Loucy (cell line): ENCODE data around the gene NCOA6.

ENCODE experiments used
- H2AFZ ChIP-seq: fragments of 200-600 bp; sonication (generic); 2 replicates; pipeline ENCODE4 v1.6.0; 2016; ENCODE audit warnings: antibody characterized with exemption, mild to moderate bottlenecking, low read length, moderate library complexity
- H3F3A ChIP-seq: fragments of 200-600 bp; 2 replicates; pipeline ENCODE4 v1.6.0; 2016; ENCODE audit warnings: antibody characterized with exemption, low read depth, mild to moderate bottlenecking
- H3K27me3 ChIP-seq: fragments of 200-600 bp; sonication (generic); 2 replicates; pipeline ENCODE4 v1.6.1; 2014; ENCODE audit warnings: low read length, mild to moderate bottlenecking; ENCODE audit not compliant: insufficient read depth, poor library complexity, severe bottlenecking
- H3K36me3 ChIP-seq: fragments of 200-600 bp; sonication (generic); 2 replicates; pipeline ENCODE4 v1.6.1; 2016; ENCODE audit warnings: low read length; ENCODE audit not compliant: insufficient read depth
- H3K4me1 ChIP-seq: fragments of 200-600 bp; sonication (generic); 2 replicates; pipeline ENCODE4 v1.5.1; 2014; ENCODE audit warnings: low read length, mild to moderate bottlenecking; ENCODE audit not compliant: insufficient read depth, poor library complexity, severe bottlenecking
- H3K4me2 ChIP-seq: fragments of 200-600 bp; sonication (generic); 2 replicates; pipeline ENCODE4 v1.6.0; 2014; ENCODE audit warnings: antibody characterized with exemption, low read length, low read depth, mild to moderate bottlenecking; ENCODE audit not compliant: poor library complexity, severe bottlenecking
- H3K4me3 ChIP-seq: fragments of 200-600 bp; sonication (generic); 2 replicates; pipeline ENCODE4 v1.5.1; 2014; ENCODE audit warnings: low read length, mild to moderate bottlenecking, mixed read lengths; ENCODE audit not compliant: poor library complexity, severe bottlenecking
- H3K79me2 ChIP-seq: fragments of 200-600 bp; sonication (generic); 2 replicates; pipeline ENCODE4 v1.6.1; 2014; ENCODE audit warnings: low read length; ENCODE audit not compliant: insufficient read depth
- H3K9ac ChIP-seq: fragments of 200-600 bp; sonication (generic); 2 replicates; pipeline ENCODE4 v1.6.0; 2014; ENCODE audit warnings: mild to moderate bottlenecking, low read depth, low read length, moderate library complexity; ENCODE audit not compliant: poor library complexity, severe bottlenecking
- H3K9me2 ChIP-seq: fragments of 200-600 bp; sonication (generic); replicated peaks from 2 replicates; pipeline ENCODE4 v1.6.1; 2016; ENCODE audit warnings: low read depth, low read length, mixed read lengths
- H3K9me3 ChIP-seq: fragments of 200-600 bp; sonication (generic); 2 replicates; pipeline ENCODE4 v1.6.1; 2014; ENCODE audit warnings: mild to moderate bottlenecking, antibody characterized with exemption, low read length, low read depth; ENCODE audit not compliant: insufficient read depth
- H4K20me1 ChIP-seq: fragments of 200-600 bp; sonication (generic); 2 replicates; pipeline ENCODE4 v1.6.0; 2014; ENCODE audit warnings: antibody characterized with exemption, low read length, mild to moderate bottlenecking; ENCODE audit not compliant: insufficient read depth, poor library complexity, severe bottlenecking
- CTCF ChIP-seq: fragments of 200-600 bp; sonication (generic); conservative IDR thresholded peaks from 2 replicates; pipeline ENCODE4 v1.5.1; 2014; ENCODE audit warnings: mild to moderate bottlenecking, antibody characterized with exemption, low read length
- EZH2phosphoT487 ChIP-seq: fragments of 200-600 bp; IDR thresholded peaks from 2 replicates; pipeline ENCODE4 v1.6.1; 2018; ENCODE audit warnings: antibody characterized with exemption, mild to moderate bottlenecking, moderate library complexity, borderline replicate concordance

Gene NCOA6

GRCh38 chr20:34708621-34709043, 116.8 kb downstream of the NCOA6 start:
- Histone ChIP-seq H3K79me2 (no peaks in the 10 kb centered on the region), H3K9ac (peak overlapping the region; percentile 81), H3K9me3 (no peaks in the 10 kb centered on the region)

GRCh38 chr20:34706912-34707784, 118.3 kb downstream of the NCOA6 start:
- H2AFZ ChIP-seq: no peak overlapping the region
- no peak overlapping the region for H3K4me3 ChIP-seq
- H4K20me1 ChIP-seq: no peaks in the 10 kb centered on the region
- TF ChIP-seq EZH2phosphoT487 (no peak), CTCF (no peak)
- peaks cover 46% of the 10 kb centered on the region for H3K4me1 ChIP-seq
- H3K9ac ChIP-seq: no peak overlapping the region
- no peaks in the 10 kb centered on the region for H3F3A ChIP-seq
- H3K36me3 ChIP-seq: no peaks in the 10 kb centered on the region
- no peaks in the 10 kb centered on the region for H3K27me3 ChIP-seq
- no peaks in the 10 kb centered on the region for H3K79me2 ChIP-seq
- no peaks in the 10 kb centered on the region for H3K9me2 ChIP-seq
- no peaks in the 10 kb centered on the region for H3K9me3 ChIP-seq
- no peak overlapping the region for H3K4me2 ChIP-seq

More at GRCh38 chr20:34708621-34709043, 116.8 kb downstream of the NCOA6 start:
- Histone ChIP-seq H3K36me3 (no peaks in the 10 kb centered on the region), H3K4me1 (peaks cover 41% of the 10 kb centered on the region), H2AFZ (peak overlapping the region; percentile 100), H3F3A (no peaks in the 10 kb centered on the region), H3K27me3 (no peaks in the 10 kb centered on the region), H3K4me2 (peak overlapping the region; percentile 91), H3K9me2 (no peaks in the 10 kb centered on the region), H4K20me1 (no peaks in the 10 kb centered on the region), H3K4me3 (peak overlapping the region; percentile 96)
- TF ChIP-seq CTCF: peak; percentile 71
- TF ChIP-seq EZH2phosphoT487: no peak

GRCh38 chr20:34706302-34706875, 119.1 kb downstream of the NCOA6 start:
- no peak overlapping the region for H3K4me3 ChIP-seq
- peaks cover 46% of the 10 kb centered on the region for H3K4me1 ChIP-seq
- no peak for TF ChIP-seq EZH2phosphoT487
- TF ChIP-seq CTCF: no peak
- H3K27me3 ChIP-seq: no peaks in the 10 kb centered on the region
- no peaks in the 10 kb centered on the region for H3K9me3 ChIP-seq
- H3F3A ChIP-seq: no peaks in the 10 kb centered on the region
- H3K9me2 ChIP-seq: no peaks in the 10 kb centered on the region
- H4K20me1 ChIP-seq: no peaks in the 10 kb centered on the region
- no peak overlapping the region for H3K9ac ChIP-seq
- H3K36me3 ChIP-seq: no peaks in the 10 kb centered on the region
- H2AFZ ChIP-seq: no peak overlapping the region
- H3K79me2 ChIP-seq: no peaks in the 10 kb centered on the region
- no peak overlapping the region for H3K4me2 ChIP-seq
